Measurements from ENCODE around the gene ST8SIA6. TPM values are rescaled to one million over a fixed set of nuclear protein-coding genes. Genes with fewer than 3 reads are reported as not detected.

Gene ST8SIA6
- total and polyA plus RNA-seq, 9 of the 15 experiments (the other 6 are each of a cell fraction or from before 2014, with no cell fraction given) = 0.69 to 6.7 (median 5.0) TPM

DNA sequence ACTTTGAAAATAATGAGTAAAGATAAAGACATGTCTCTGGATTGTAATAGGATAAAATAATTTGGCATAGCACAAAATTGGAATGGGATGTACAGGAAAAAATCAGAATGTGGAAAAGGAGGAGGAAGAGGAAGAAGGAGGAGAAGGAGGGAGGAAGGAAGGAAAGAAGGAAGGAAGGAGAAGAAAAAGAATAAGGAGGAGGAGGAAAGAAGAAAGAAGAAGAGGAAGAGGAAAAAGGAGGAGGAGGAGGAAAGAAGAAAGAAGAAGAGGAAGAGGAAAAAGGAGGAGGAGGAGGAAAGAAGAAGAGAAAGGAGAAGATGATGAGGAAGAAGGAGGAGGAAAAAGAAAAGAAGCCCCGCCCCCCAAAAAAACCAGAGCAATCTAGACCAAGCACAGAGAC lies 95.9 kb downstream of the ST8SIA6 start (continued):
- TF ChIP-seq REST (IDR thresholded peaks at IDR 0.05; ENCODE audit: borderline replicate concordance) (0 out of 2 replicates have a peak, but pooled peaks have one; percentile 19), REST (CRISPR knock-in tag; IDR thresholded peaks at IDR 0.05; ENCODE audit: low read depth) (no peak)

- no TSS peak for BruUV-seq (replicated peaks)
- no peak overlapping the region for H3K9ac ChIP-seq (ENCODE audit: insufficient read depth in 1 of 2, low read depth in 2 of 2, low read length in 2 of 2)
- CTCF ChIA-PET (ENCODE audit: low intra/inter-chr PET ratio) = no interaction called here
- POLR2A ChIA-PET = no interaction called here
- no peaks in the 10 kb centered on the region for H3K9me1 ChIP-seq (ENCODE audit: control insufficient read depth, insufficient read depth, low read length)
- ATAC-seq (no peak), DNase-seq (ENCODE audit: extremely low read depth in 1 of 4, low spot score in 3 of 4) (no peak), FAIRE-seq (no peak)
- H3K4me2 ChIP-seq (ENCODE audit: insufficient read depth, low read length) = no peak overlapping the region
- no peaks in the 10 kb centered on the region for H3K9me3 ChIP-seq (replicated peaks; ENCODE audit: control insufficient read depth, insufficient read depth, low read depth, low read length)
- no peak overlapping the region for H3K4me3 ChIP-seq
- intact Hi-C loops (cut with micrococcal nuclease) = no loop called here
- no peak overlapping the region for H2AFZ ChIP-seq (ENCODE audit: low read depth, low read length)
- no peaks in the 10 kb centered on the region for H4K20me1 ChIP-seq (replicated peaks; ENCODE audit: control insufficient read depth, insufficient read depth, low read length)
- no peak overlapping the region for H3K27ac ChIP-seq (ENCODE audit: extremely low read depth, low read depth, low read length)
- H3K4me1 ChIP-seq (replicated peaks in 1 of 2; ENCODE audit: control insufficient read depth in 2 of 2, insufficient read depth in 2 of 2, low read length in 2 of 2) = no peaks in the 10 kb centered on the region
- WGBS (ENCODE audit: insufficient coverage, low coverage, missing lambda C conversion rate) = 56% methylated on average over 2 of the region's 2 CpGs
- TF ChIP-seq CEBPG (CRISPR knock-in tag; IDR thresholded peaks at IDR 0.05) = no peak
- peak in 1 of 2 experiments; percentile 51; a peak in 3 of 4 replicates for TF ChIP-seq CEBPG (tag; conservative IDR thresholded peaks at IDR 0.05 in 1 of 2, IDR thresholded peaks at IDR 0.05 in 1 of 2)
- TF ChIP-seq PHF8 (IDR thresholded peaks at IDR 0.05; ENCODE audit: borderline replicate concordance, low read length) = no peak
- TF ChIP-seq CEBPB (tag; IDR thresholded peaks at IDR 0.05) = peak; percentile 60
- no peaks in the 10 kb centered on the region for H3K27me3 ChIP-seq (ENCODE audit: control insufficient read depth in 2 of 2, insufficient read depth in 2 of 2, low read length in 2 of 2)
- no peaks in the 10 kb centered on the region for H3K79me2 ChIP-seq (ENCODE audit: control insufficient read depth, insufficient read depth, low read length)
- H3K36me3 ChIP-seq (ENCODE audit: control insufficient read depth, insufficient read depth, low read length) = no peaks in the 10 kb centered on the region
- in situ Hi-C loops (cut with MboI) = no loop called here
Measured at GRCh38 chr10:17357781-17358180, 96.6 kb downstream of the ST8SIA6 start.

All from K562 (cell line).